Measurements from ENCODE around the gene YWHAE. TPM values are rescaled to one million over a fixed set of nuclear protein-coding genes. Genes with fewer than 3 reads are reported as not detected.

YWHAE gene
- total RNA-seq, 1 experiment from 2014 or later = 1,033 TPM

DNA sequence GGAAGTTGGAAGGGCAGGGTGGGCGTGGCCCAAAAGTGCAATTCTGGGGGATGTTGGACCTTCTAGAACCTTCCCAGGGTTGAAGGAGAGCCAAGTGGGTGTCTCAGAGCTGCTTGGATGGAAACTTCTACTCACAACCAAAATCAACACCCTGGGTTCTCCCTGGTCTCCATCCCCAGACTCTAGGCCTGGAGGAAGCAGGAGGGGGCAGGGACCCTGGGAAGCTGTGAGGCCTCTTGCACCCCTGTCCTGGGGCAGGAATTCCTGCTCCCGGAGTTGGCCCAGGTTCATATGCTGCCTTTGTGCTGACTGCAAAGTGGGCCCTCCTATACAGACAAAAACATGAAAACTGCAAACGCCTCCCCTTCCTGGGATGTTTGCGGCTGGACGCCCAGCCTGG, 95.5 kb downstream of the YWHAE start (continued):
- no peak for TF ChIP-seq ESRRA (CRISPR knock-in tag; IDR thresholded peaks at IDR 0.05; ENCODE audit: borderline replicate concordance)
- TF ChIP-seq, protein P1, sequence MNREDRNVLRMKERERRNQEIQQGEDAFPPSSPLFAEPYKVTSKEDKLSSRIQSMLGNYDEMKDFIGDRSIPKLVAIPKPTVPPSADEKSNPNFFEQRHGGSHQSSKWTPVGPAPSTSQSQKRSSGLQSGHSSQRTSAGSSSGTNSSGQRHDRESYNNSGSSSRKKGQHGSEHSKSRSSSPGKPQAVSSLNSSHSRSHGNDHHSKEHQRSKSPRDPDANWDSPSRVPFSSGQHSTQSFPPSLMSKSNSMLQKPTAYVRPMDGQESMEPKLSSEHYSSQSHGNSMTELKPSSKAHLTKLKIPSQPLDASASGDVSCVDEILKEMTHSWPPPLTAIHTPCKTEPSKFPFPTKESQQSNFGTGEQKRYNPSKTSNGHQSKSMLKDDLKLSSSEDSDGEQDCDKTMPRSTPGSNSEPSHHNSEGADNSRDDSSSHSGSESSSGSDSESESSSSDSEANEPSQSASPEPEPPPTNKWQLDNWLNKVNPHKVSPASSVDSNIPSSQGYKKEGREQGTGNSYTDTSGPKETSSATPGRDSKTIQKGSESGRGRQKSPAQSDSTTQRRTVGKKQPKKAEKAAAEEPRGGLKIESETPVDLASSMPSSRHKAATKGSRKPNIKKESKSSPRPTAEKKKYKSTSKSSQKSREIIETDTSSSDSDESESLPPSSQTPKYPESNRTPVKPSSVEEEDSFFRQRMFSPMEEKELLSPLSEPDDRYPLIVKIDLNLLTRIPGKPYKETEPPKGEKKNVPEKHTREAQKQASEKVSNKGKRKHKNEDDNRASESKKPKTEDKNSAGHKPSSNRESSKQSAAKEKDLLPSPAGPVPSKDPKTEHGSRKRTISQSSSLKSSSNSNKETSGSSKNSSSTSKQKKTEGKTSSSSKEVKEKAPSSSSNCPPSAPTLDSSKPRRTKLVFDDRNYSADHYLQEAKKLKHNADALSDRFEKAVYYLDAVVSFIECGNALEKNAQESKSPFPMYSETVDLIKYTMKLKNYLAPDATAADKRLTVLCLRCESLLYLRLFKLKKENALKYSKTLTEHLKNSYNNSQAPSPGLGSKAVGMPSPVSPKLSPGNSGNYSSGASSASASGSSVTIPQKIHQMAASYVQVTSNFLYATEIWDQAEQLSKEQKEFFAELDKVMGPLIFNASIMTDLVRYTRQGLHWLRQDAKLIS (CRISPR knock-in tag; IDR thresholded peaks at IDR 0.05; ENCODE audit: borderline replicate concordance) = no peak

DNA sequence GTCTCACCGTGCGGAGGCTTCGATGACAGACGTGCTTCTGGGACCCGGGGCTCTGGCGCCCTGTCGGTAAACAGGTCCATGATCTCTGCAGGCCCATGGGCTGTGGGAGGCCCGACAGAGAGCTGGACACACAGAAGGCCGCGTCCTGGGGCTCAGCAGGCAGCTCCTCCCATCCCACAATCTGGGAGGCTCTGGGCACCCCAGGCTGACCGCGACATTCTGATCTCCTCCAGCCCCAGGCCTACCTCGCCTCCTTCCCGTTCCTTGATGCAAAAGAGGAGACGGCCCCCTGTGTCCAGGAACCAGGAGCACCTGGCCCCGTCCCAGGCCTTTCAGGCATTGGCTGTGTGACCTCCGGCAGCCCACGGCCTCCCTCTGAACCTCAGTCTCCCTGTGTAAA, 97.3 kb downstream of the YWHAE start:
- H3K27ac Mint-ChIP-seq = no peak overlapping the region
- CTCF ChIA-PET = interaction anchor here (1.5 kb wide), 1 partner anchor 30 kb away, joined by 8 read pairs; no protein-coding TSS in a partner anchor
- H3K4me1 Mint-ChIP-seq = no peaks in the 10 kb centered on the region
- ATAC-seq (no peak), DNase-seq (ENCODE audit: low spot score) (no peak)
- H3K27me3 Mint-ChIP-seq (ENCODE audit: low read depth) = peaks cover 6% of the 10 kb centered on the region; the same call in 1 of the 2 replicates
- H3K9me3 Mint-ChIP-seq = no peaks in the 10 kb centered on the region
- POLR2A ChIA-PET = no interaction called here
- H3K4me3 Mint-ChIP-seq = no peak overlapping the region
- TF ChIP-seq HMGA2 (CRISPR knock-in tag; IDR thresholded peaks at IDR 0.05) (no peak), PRRX2 (CRISPR knock-in tag; IDR thresholded peaks at IDR 0.05) (no peak), CREB1 (CRISPR knock-in tag; IDR thresholded peaks at IDR 0.05) (no peak), KAT7 (CRISPR knock-in tag; IDR thresholded peaks at IDR 0.05; ENCODE audit: borderline replicate concordance) (no peak), RELA (CRISPR knock-in tag; IDR thresholded peaks at IDR 0.05; ENCODE audit: borderline replicate concordance) (no peak), SMAD4 (CRISPR knock-in tag; IDR thresholded peaks at IDR 0.05) (no peak), GRHL2 (CRISPR knock-in tag; IDR thresholded peaks at IDR 0.05; ENCODE audit: insufficient replicate concordance, severe bottlenecking) (no peak), RORB (CRISPR knock-in tag; IDR thresholded peaks at IDR 0.05) (no peak), ZNF121 (CRISPR knock-in tag; IDR thresholded peaks at IDR 0.05) (no peak)
- TF ChIP-seq, protein P2, sequence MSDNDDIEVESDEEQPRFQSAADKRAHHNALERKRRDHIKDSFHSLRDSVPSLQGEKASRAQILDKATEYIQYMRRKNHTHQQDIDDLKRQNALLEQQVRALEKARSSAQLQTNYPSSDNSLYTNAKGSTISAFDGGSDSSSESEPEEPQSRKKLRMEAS (CRISPR knock-in tag; IDR thresholded peaks at IDR 0.05) = no peak
- TF ChIP-seq, protein P3, sequence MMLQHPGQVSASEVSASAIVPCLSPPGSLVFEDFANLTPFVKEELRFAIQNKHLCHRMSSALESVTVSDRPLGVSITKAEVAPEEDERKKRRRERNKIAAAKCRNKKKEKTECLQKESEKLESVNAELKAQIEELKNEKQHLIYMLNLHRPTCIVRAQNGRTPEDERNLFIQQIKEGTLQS (CRISPR knock-in tag; conservative IDR thresholded peaks at IDR 0.05) = no peak
- TF ChIP-seq, protein P4, sequence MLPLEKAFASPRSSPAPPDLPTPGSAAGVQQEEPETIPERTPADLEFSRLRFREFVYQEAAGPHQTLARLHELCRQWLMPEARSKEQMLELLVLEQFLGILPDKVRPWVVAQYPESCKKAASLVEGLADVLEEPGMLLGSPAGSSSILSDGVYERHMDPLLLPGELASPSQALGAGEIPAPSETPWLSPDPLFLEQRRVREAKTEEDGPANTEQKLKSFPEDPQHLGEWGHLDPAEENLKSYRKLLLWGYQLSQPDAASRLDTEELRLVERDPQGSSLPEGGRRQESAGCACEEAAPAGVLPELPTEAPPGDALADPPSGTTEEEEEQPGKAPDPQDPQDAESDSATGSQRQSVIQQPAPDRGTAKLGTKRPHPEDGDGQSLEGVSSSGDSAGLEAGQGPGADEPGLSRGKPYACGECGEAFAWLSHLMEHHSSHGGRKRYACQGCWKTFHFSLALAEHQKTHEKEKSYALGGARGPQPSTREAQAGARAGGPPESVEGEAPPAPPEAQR (CRISPR knock-in tag; IDR thresholded peaks at IDR 0.05) = no peak
- TF ChIP-seq, protein P5, sequence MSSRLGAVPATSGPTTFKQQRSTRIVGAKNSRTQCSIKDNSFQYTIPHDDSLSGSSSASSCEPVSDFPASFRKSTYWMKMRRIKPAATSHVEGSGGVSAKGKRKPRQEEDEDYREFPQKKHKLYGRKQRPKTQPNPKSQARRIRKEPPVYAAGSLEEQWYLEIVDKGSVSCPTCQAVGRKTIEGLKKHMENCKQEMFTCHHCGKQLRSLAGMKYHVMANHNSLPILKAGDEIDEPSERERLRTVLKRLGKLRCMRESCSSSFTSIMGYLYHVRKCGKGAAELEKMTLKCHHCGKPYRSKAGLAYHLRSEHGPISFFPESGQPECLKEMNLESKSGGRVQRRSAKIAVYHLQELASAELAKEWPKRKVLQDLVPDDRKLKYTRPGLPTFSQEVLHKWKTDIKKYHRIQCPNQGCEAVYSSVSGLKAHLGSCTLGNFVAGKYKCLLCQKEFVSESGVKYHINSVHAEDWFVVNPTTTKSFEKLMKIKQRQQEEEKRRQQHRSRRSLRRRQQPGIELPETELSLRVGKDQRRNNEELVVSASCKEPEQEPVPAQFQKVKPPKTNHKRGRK (CRISPR knock-in tag; IDR thresholded peaks at IDR 0.05; ENCODE audit: borderline replicate concordance) = no peak
- H3K36me3 Mint-ChIP-seq = no peaks in the 10 kb centered on the region

DNA sequence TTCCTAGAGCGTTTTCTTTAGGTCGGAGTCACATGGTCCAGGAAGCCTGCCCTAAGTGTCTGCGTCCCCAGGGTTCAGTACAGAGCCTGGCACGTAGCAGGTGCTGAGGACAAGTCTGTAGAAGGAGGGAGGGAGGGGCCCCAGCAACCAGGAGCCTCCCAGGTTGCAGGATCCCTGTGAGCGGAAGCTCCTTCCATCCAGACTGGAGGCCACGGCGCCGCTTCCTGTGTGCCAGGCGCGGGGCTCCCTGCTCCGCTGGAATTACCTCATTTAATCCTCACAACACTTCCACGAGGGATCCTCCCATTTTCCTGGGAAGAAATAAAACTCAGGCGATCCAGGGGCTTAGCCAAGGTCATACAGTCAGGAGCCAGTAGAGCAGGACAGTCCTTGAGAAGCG, 98.5 kb downstream of the YWHAE start:
- no peak overlapping the region for H3K4me3 Mint-ChIP-seq
- DNase-seq (ENCODE audit: low spot score) = no peak
- no peak for ATAC-seq
- peaks cover 6% of the 10 kb centered on the region; the same call in 1 of the 2 replicates for H3K27me3 Mint-ChIP-seq (ENCODE audit: low read depth)
- POLR2A ChIA-PET = no interaction called here
- CTCF ChIA-PET = interaction anchor here (1.0 to 2.0 kb wide), 2 partner anchors 31 to 65 kb away, joined by 3 to 6 read pairs; no protein-coding TSS in a partner anchor
- H3K27ac Mint-ChIP-seq = no peak overlapping the region
- no peaks in the 10 kb centered on the region for H3K4me1 Mint-ChIP-seq
- no peaks in the 10 kb centered on the region for H3K36me3 Mint-ChIP-seq
- no peaks in the 10 kb centered on the region for H3K9me3 Mint-ChIP-seq
- TF ChIP-seq, protein P6, sequence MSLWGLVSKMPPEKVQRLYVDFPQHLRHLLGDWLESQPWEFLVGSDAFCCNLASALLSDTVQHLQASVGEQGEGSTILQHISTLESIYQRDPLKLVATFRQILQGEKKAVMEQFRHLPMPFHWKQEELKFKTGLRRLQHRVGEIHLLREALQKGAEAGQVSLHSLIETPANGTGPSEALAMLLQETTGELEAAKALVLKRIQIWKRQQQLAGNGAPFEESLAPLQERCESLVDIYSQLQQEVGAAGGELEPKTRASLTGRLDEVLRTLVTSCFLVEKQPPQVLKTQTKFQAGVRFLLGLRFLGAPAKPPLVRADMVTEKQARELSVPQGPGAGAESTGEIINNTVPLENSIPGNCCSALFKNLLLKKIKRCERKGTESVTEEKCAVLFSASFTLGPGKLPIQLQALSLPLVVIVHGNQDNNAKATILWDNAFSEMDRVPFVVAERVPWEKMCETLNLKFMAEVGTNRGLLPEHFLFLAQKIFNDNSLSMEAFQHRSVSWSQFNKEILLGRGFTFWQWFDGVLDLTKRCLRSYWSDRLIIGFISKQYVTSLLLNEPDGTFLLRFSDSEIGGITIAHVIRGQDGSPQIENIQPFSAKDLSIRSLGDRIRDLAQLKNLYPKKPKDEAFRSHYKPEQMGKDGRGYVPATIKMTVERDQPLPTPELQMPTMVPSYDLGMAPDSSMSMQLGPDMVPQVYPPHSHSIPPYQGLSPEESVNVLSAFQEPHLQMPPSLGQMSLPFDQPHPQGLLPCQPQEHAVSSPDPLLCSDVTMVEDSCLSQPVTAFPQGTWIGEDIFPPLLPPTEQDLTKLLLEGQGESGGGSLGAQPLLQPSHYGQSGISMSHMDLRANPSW (CRISPR knock-in tag; conservative IDR thresholded peaks at IDR 0.05; ENCODE audit: low read depth) = no peak
- TF ChIP-seq, protein P7, sequence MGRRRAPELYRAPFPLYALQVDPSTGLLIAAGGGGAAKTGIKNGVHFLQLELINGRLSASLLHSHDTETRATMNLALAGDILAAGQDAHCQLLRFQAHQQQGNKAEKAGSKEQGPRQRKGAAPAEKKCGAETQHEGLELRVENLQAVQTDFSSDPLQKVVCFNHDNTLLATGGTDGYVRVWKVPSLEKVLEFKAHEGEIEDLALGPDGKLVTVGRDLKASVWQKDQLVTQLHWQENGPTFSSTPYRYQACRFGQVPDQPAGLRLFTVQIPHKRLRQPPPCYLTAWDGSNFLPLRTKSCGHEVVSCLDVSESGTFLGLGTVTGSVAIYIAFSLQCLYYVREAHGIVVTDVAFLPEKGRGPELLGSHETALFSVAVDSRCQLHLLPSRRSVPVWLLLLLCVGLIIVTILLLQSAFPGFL (CRISPR knock-in tag; IDR thresholded peaks at IDR 0.05; ENCODE audit: borderline replicate concordance) = no peak
- TF ChIP-seq, protein P8, sequence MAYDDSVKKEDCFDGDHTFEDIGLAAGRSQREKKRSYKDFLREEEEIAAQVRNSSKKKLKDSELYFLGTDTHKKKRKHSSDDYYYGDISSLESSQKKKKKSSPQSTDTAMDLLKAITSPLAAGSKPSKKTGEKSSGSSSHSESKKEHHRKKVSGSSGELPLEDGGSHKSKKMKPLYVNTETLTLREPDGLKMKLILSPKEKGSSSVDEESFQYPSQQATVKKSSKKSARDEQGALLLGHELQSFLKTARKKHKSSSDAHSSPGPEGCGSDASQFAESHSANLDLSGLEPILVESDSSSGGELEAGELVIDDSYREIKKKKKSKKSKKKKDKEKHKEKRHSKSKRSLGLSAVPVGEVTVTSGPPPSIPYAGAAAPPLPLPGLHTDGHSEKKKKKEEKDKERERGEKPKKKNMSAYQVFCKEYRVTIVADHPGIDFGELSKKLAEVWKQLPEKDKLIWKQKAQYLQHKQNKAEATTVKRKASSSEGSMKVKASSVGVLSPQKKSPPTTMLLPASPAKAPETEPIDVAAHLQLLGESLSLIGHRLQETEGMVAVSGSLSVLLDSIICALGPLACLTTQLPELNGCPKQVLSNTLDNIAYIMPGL (CRISPR knock-in tag; IDR thresholded peaks at IDR 0.05) = no peak
- no peak for TF ChIP-seq NFE2L1 (CRISPR knock-in tag; IDR thresholded peaks at IDR 0.05)

Measured in WTC11 (cell line).